H9 (cell line): ENCODE measurements around the gene GALNT9. TPM values are rescaled to one million over a fixed set of nuclear protein-coding genes. Genes with fewer than 3 reads are reported as not detected.

ENCODE experiments used
- DNase-seq: peaks from one replicate; pipeline ENCODE4 v3.0.0-alpha.2; 2017
- H2AFZ ChIP-seq: one replicate; pipeline ENCODE4 v1.6.1; 2013; ENCODE audit warnings: mild to moderate bottlenecking, low read length, control low read depth, moderate library complexity
- H2AK5ac ChIP-seq: 2 replicates; pipeline ENCODE4 v1.6.1; 2013; ENCODE audit warnings: low read length, control low read depth, mixed read lengths; ENCODE audit not compliant: insufficient read length
- H2BK120ac ChIP-seq: one replicate; pipeline ENCODE4 v1.6.1; 2013; ENCODE audit warnings: low read depth, mild to moderate bottlenecking, low read length, control low read depth, inconsistent platforms; ENCODE audit not compliant: poor library complexity, severe bottlenecking
- H2BK12ac ChIP-seq: 2 replicates; pipeline ENCODE4 v1.6.1; 2013; ENCODE audit warnings: low read length, control low read depth, mixed read lengths, low read depth; ENCODE audit not compliant: insufficient read length
- H2BK15ac ChIP-seq: 2 replicates; pipeline ENCODE4 v1.6.1; 2013; ENCODE audit warnings: low read depth, low read length, control low read depth
- H2BK20ac ChIP-seq: one replicate; pipeline ENCODE4 v1.6.1; 2013; ENCODE audit warnings: low read depth, mild to moderate bottlenecking, low read length, control low read depth, inconsistent platforms; ENCODE audit not compliant: poor library complexity, severe bottlenecking
- H2BK5ac ChIP-seq: 2 replicates; pipeline ENCODE4 v1.6.1; 2013; ENCODE audit warnings: low read length, control low read depth, mixed read lengths; ENCODE audit not compliant: insufficient read length
- H3K14ac ChIP-seq: 2 replicates; pipeline ENCODE4 v1.6.1; 2013; ENCODE audit warnings: low read length, control low read depth; ENCODE audit not compliant: insufficient read depth
- H3K18ac ChIP-seq: 2 replicates; pipeline ENCODE4 v1.6.1; 2013; ENCODE audit warnings: low read depth, mild to moderate bottlenecking, mixed read lengths, low read length, control low read depth; ENCODE audit not compliant: insufficient read length
- H3K23ac ChIP-seq: 2 replicates; pipeline ENCODE4 v1.6.1; 2013; ENCODE audit warnings: low read length, control low read depth, mixed read lengths, low read depth; ENCODE audit not compliant: insufficient read length
- H3K23me2 ChIP-seq: 2 replicates; pipeline ENCODE4 v1.6.1; 2013; ENCODE audit warnings: low read depth, mild to moderate bottlenecking, mixed read lengths, low read length, control low read depth; ENCODE audit not compliant: insufficient read length, poor library complexity, severe bottlenecking
- H3K27ac ChIP-seq: 2 replicates; pipeline ENCODE4 v1.5.1; 2013; ENCODE audit warnings: low read length, control low read depth, mixed read lengths, low read depth; ENCODE audit not compliant: insufficient read length
- H3K27me3 ChIP-seq: 2 replicates; pipeline ENCODE4 v1.6.1; 2013; ENCODE audit warnings: low read length, control low read depth, inconsistent platforms; ENCODE audit not compliant: insufficient read depth
- H3K4ac ChIP-seq: 2 replicates; pipeline ENCODE4 v1.6.1; 2013; ENCODE audit warnings: low read depth, mild to moderate bottlenecking, control low read depth, inconsistent platforms, low read length, moderate library complexity
- H3K4me1 ChIP-seq: 2 replicates; pipeline ENCODE4 v1.6.1; 2013; ENCODE audit warnings: low read length, control low read depth, inconsistent platforms; ENCODE audit not compliant: insufficient read depth
- H3K4me2 ChIP-seq: 2 replicates; pipeline ENCODE4 v1.6.1; 2013; ENCODE audit warnings: low read length, control low read depth, mixed read lengths; ENCODE audit not compliant: insufficient read length, insufficient read depth
- H3K56ac ChIP-seq: 2 replicates; pipeline ENCODE4 v1.6.1; 2013; ENCODE audit warnings: low read depth, mild to moderate bottlenecking, mixed read lengths, low read length, control low read depth; ENCODE audit not compliant: insufficient read length
- H3K79me1 ChIP-seq: 2 replicates; pipeline ENCODE4 v1.6.1; 2013; ENCODE audit warnings: low read depth, mild to moderate bottlenecking, moderate library complexity, low read length, control low read depth, inconsistent platforms; ENCODE audit not compliant: insufficient read depth, poor library complexity, severe bottlenecking
- H3K79me2 ChIP-seq: 2 replicates; pipeline ENCODE4 v1.6.1; 2013; ENCODE audit warnings: low read length, control low read depth, inconsistent platforms; ENCODE audit not compliant: insufficient read depth
- H3K9ac ChIP-seq: 2 replicates; pipeline ENCODE4 v1.6.1; 2013; ENCODE audit warnings: low read length, control low read depth, mixed read lengths; ENCODE audit not compliant: insufficient read length; ENCODE audit errors: extremely low read depth
- H3K9me3 ChIP-seq: one replicate; pipeline ENCODE4 v1.6.1; 2013; ENCODE audit warnings: low read depth, low read length, inconsistent platforms; ENCODE audit not compliant: control insufficient read depth
- H3T11ph ChIP-seq: one replicate; pipeline ENCODE4 v1.6.1; 2013; ENCODE audit warnings: mild to moderate bottlenecking, low read length, control low read depth, inconsistent platforms
- H4K20me1 ChIP-seq: one replicate; pipeline ENCODE4 v1.6.1; 2013; ENCODE audit not compliant: control insufficient read depth, insufficient read length, insufficient read depth
- H4K5ac ChIP-seq: 2 replicates; pipeline ENCODE4 v1.6.1; 2013; ENCODE audit warnings: low read depth, mild to moderate bottlenecking, mixed read lengths, low read length, control low read depth; ENCODE audit not compliant: insufficient read length
- H4K8ac ChIP-seq: replicated peaks from 2 replicates; pipeline ENCODE4 v1.6.1; 2013; ENCODE audit warnings: low read length, control low read depth, mixed read lengths, low read depth; ENCODE audit not compliant: insufficient read length
- H4K91ac ChIP-seq: 2 replicates; pipeline ENCODE4 v1.6.1; 2013; ENCODE audit warnings: low read depth, mild to moderate bottlenecking, moderate library complexity, mixed read lengths, low read length, control low read depth; ENCODE audit not compliant: insufficient read length
- H3K27ac Mint-ChIP-seq, 3 experiments: 2 replicates in 2 of 3; 3 replicates in 1 of 3; pipeline ENCODE4 v1.8.0; 2020 to 2021; ENCODE audit warnings: mixed read lengths in 3 of 3, mild to moderate bottlenecking in 1 of 3, moderate library complexity in 1 of 3
- H3K27me3 Mint-ChIP-seq: 2 replicates; pipeline ENCODE4 v1.8.0; 2021; ENCODE audit warnings: low read depth, mild to moderate bottlenecking, moderate library complexity, mixed read lengths
- H3K36me3 Mint-ChIP-seq, 3 experiments: 2 replicates in 2 of 3; 3 replicates in 1 of 3; pipeline ENCODE4 v1.8.0; 2020 to 2021; ENCODE audit warnings: low read depth in 3 of 3, mixed read lengths in 3 of 3; ENCODE audit not compliant: insufficient read depth in 1 of 3
- H3K4me1 Mint-ChIP-seq, 2 experiments: 2 replicates each; pipeline ENCODE4 v1.8.0; 2020; ENCODE audit warnings: mixed read lengths in 2 of 2
- H3K4me3 Mint-ChIP-seq, 2 experiments: 2 replicates in 1 of 2; 3 replicates in 1 of 2; pipeline ENCODE4 v1.8.0; 2020 to 2021; ENCODE audit warnings: mild to moderate bottlenecking in 2 of 2, mixed read lengths in 2 of 2, moderate library complexity in 1 of 2
- H3K9me3 Mint-ChIP-seq, 2 experiments: 2 replicates in 1 of 2; 3 replicates in 1 of 2; pipeline ENCODE4 v1.8.0; 2020; ENCODE audit warnings: mild to moderate bottlenecking in 2 of 2, mixed read lengths in 2 of 2, moderate library complexity in 1 of 2
- WGBS: extraction: QIAGEN DNeasy Blood & Tissue Kit; methylation state at CpG from one replicate; pipeline ENCODE4 v1.1.7; 2013; ENCODE audit warnings: missing lambda C conversion rate, low lambda C conversion rate, mixed read lengths; ENCODE audit not compliant: insufficient read length; ENCODE audit errors: extremely low coverage; 5-methylcytosine and 5-hydroxymethylcytosine counted together
- total RNA-seq: library from RNA; stranded (reverse); gene quantifications from 2 replicates; pipeline ENCODE4 v1.2.1, GENCODE V29; 2021
- TF ChIP-seq, protein P1 (sequence below): fragments of 200-600 bp; sonication (generic); conservative IDR thresholded peaks from 3 replicates; pipeline ENCODE4 v1.8.0; 2021; ENCODE audit warnings: antibody characterized with exemption, mild to moderate bottlenecking

Gene GALNT9
- total RNA-seq, 1 experiment from 2014 or later: 0.35 TPM

DNA sequence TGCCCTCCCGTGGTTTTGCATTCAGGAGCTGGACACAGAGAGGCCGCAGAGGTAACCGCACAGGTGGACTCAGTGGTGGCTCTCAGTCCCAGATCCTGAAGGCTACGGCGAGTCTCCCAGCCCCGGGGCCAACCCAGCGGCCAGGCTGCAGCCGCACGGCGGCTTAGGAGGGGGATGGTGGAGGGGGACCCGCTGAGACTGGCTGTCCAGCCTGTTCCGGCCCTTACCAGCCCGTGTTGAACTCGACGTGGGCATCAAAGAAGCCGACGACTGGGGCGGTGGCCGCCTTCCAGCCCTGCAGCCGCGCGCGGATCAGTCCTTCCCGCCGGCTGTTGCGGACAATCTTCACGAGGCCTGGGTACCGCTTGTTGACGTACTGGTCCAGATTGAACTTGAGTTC is 68.7 kb downstream of the GALNT9 start:
- Mint-ChIP-seq H3K36me3 (no peaks in the 10 kb centered on the region), H3K4me1 (peaks cover 7 to 10% of the 10 kb centered on the region in 2 experiments), H3K27me3 (peaks cover 38% of the 10 kb centered on the region), H3K9me3 (no peaks in the 10 kb centered on the region), H3K4me3 (no peak overlapping the region), H3K27ac (no peak overlapping the region)
- H3K27ac ChIP-seq: no peak overlapping the region
- H2BK15ac ChIP-seq: no peak overlapping the region
- no peaks in the 10 kb centered on the region for H4K20me1 ChIP-seq
- no peak overlapping the region for H2BK120ac ChIP-seq
- no peaks in the 10 kb centered on the region for H3K79me1 ChIP-seq
- H4K8ac ChIP-seq: no peak overlapping the region
- H3K18ac ChIP-seq: no peak overlapping the region
- H3K79me2 ChIP-seq: no peaks in the 10 kb centered on the region
- no peak for DNase-seq
- H3K14ac ChIP-seq: no peak overlapping the region
- no peak overlapping the region for H3K9ac ChIP-seq
- TF ChIP-seq, protein P1, sequence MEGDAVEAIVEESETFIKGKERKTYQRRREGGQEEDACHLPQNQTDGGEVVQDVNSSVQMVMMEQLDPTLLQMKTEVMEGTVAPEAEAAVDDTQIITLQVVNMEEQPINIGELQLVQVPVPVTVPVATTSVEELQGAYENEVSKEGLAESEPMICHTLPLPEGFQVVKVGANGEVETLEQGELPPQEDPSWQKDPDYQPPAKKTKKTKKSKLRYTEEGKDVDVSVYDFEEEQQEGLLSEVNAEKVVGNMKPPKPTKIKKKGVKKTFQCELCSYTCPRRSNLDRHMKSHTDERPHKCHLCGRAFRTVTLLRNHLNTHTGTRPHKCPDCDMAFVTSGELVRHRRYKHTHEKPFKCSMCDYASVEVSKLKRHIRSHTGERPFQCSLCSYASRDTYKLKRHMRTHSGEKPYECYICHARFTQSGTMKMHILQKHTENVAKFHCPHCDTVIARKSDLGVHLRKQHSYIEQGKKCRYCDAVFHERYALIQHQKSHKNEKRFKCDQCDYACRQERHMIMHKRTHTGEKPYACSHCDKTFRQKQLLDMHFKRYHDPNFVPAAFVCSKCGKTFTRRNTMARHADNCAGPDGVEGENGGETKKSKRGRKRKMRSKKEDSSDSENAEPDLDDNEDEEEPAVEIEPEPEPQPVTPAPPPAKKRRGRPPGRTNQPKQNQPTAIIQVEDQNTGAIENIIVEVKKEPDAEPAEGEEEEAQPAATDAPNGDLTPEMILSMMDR: no peak
- no peak overlapping the region for H3K56ac ChIP-seq
- H3K23ac ChIP-seq: no peak overlapping the region
- WGBS: no CpG with 5 or more reads among the region's 29 CpGs
- no peak overlapping the region for H4K5ac ChIP-seq
- no peaks in the 10 kb centered on the region; the same call in 1 of the 2 replicates for H3K4me1 ChIP-seq
- no peak overlapping the region for H3T11ph ChIP-seq
- no peak overlapping the region for H2BK20ac ChIP-seq
- no peaks in the 10 kb centered on the region for H3K23me2 ChIP-seq
- no peak overlapping the region for H2BK12ac ChIP-seq
- no peak overlapping the region for H2AFZ ChIP-seq
- H3K4me2 ChIP-seq: no peak overlapping the region
- H2BK5ac ChIP-seq: no peak overlapping the region
- H3K9me3 ChIP-seq: no peaks in the 10 kb centered on the region
- H2AK5ac ChIP-seq: no peak overlapping the region
- no peak overlapping the region for H4K91ac ChIP-seq
- no peaks in the 10 kb centered on the region; the same call in 1 of the 2 replicates for H3K27me3 ChIP-seq
- no peak overlapping the region for H3K4ac ChIP-seq
